GM15510 (cell line): Measurements from ENCODE around the gene NRP1.

Source experiments
- POLR2A ChIP-seq: IDR thresholded peaks from 3 replicates; pipeline ENCODE4 v1.6.1; 2011; ENCODE audit warnings: borderline replicate concordance; ENCODE audit not compliant: insufficient read length; ENCODE audit errors: extremely low read depth

The NRP1 gene

GRCh38 chr10:33252324-33252723 lies 82.1 kb downstream of the NRP1 start:
- no peak for TF ChIP-seq POLR2A

GRCh38 chr10:33249659-33250345 lies 84.7 kb downstream of the NRP1 start:
- TF ChIP-seq POLR2A = no peak

- no peak for TF ChIP-seq POLR2A
Observed at GRCh38 chr10:33249137-33249536, 85.3 kb downstream of the NRP1 start.

- TF ChIP-seq POLR2A = no peak
Observed at GRCh38 chr10:33248638-33249037, 85.8 kb downstream of the NRP1 start.

- TF ChIP-seq POLR2A = no peak
Observed at GRCh38 chr10:33247221-33247922, 87.1 kb downstream of the NRP1 start.

GRCh38 chr10:33245343-33245742 lies 89.1 kb downstream of the NRP1 start:
- TF ChIP-seq POLR2A = no peak

- TF ChIP-seq POLR2A = no peak
Observed at GRCh38 chr10:33244354-33244967, 90.0 kb downstream of the NRP1 start.

GRCh38 chr10:33243703-33244102 lies 90.8 kb downstream of the NRP1 start:
- no peak for TF ChIP-seq POLR2A

- TF ChIP-seq POLR2A = no peak
Observed at GRCh38 chr10:33242931-33243330, 91.5 kb downstream of the NRP1 start.

GRCh38 chr10:33241351-33241750 lies 93.1 kb downstream of the NRP1 start:
- TF ChIP-seq POLR2A = no peak

- no peak for TF ChIP-seq POLR2A
Observed at GRCh38 chr10:33240931-33241330, 93.5 kb downstream of the NRP1 start.

GRCh38 chr10:33240258-33240657 lies 94.2 kb downstream of the NRP1 start:
- no peak for TF ChIP-seq POLR2A

- no peak for TF ChIP-seq POLR2A
Observed at GRCh38 chr10:33239257-33239656, 95.2 kb downstream of the NRP1 start.

- no peak for TF ChIP-seq POLR2A
Observed at GRCh38 chr10:33238643-33239042, 95.8 kb downstream of the NRP1 start.

GRCh38 chr10:33237736-33238624 lies 96.5 kb downstream of the NRP1 start:
- no peak for TF ChIP-seq POLR2A
